Breast epithelium (tissue), 3 donors: Measurements from ENCODE around the gene GPBP1L1.
"Not testable (repeated sequence)": the region's sequence is repeated elsewhere in the genome, so short reads cannot be mapped to it uniquely, and the experiment has no call there.

Experiments
- POLR2A ChIP-seq: fragments of 450-650 bp; IDR thresholded peaks from one replicate; pipeline ENCODE4 v1.6.1; 2016; ENCODE audit warnings: antibody characterized with exemption, mild to moderate bottlenecking, moderate library complexity
- POLR2AphosphoS5 ChIP-seq, 3 donors: sonication (generic); formaldehyde crosslinking; IDR thresholded peaks; one replicate each; pipeline ENCODE4 v1.6.1; 2017; ENCODE audit warnings: antibody characterized with exemption in 3 of 3

DNA sequence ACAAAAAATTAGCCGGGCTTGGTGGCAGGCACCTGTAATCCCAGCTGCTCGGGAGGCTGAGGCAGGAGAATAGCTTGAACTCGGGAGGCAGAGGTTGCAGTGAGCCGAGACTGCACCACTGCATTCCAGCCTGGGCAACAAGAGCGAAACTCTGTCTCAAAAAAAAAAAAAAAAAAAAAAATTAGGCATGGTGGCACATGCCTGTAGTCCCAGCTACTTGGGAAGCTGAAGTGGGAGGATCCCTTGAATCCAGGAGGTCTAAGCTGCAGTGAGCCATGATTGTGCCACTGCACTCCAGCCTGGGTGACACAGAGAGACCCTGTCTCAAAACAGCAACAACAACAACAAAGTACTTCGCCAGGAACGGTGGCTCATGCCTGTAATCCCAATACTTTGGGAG lies 9.8 kb downstream of the GPBP1L1 start:
- TF ChIP-seq POLR2A; POLR2AphosphoS5 (IDR thresholded peaks at IDR 0.05): not testable (repeated sequence)
